ENCODE data around the gene CDH12. TPM values are rescaled to one million over a fixed set of nuclear protein-coding genes. Genes with fewer than 3 reads are reported as not detected.

The CDH12 gene
- total and polyA plus RNA-seq, 10 of the 15 experiments (the other 5 are each of a cell fraction or from before 2014, with no cell fraction given) = 0.03 to 0.16 TPM; not detected in 8

- in situ Hi-C loops (cut with MboI) = no loop called here
- Histone ChIP-seq H3K9me3 (replicated peaks; ENCODE audit: control insufficient read depth, insufficient read depth, low read length) (no peaks in the 10 kb centered on the region), H3K4me3 (no peak overlapping the region), H3K36me3 (ENCODE audit: control insufficient read depth in 2 of 2, insufficient read depth in 2 of 2, low read length in 1 of 2) (no peaks in the 10 kb centered on the region), H3K27me3 (replicated peaks in 1 of 2; ENCODE audit: control insufficient read depth in 2 of 2, insufficient read depth in 2 of 2, low read length in 1 of 2) (no peaks in the 10 kb centered on the region), H2AFZ (ENCODE audit: control insufficient read depth, low read depth, low read length) (no peak overlapping the region), H4K20me1 (ENCODE audit: control insufficient read depth, insufficient read depth) (no peaks in the 10 kb centered on the region), H3K79me2 (ENCODE audit: control insufficient read depth, insufficient read depth, low read length) (no peaks in the 10 kb centered on the region), H3K27ac (ENCODE audit: control insufficient read depth, insufficient read depth) (no peak overlapping the region), H3K9ac (ENCODE audit: control insufficient read depth, insufficient read depth, low read length) (no peak overlapping the region), H3K4me2 (ENCODE audit: control insufficient read depth, insufficient read depth) (no peak overlapping the region), H3K4me1 (ENCODE audit: control insufficient read depth, insufficient read depth, low read length) (no peaks in the 10 kb centered on the region)
- CTCF ChIA-PET = interaction anchor here (0.9 kb wide), 1 partner anchor 9 kb away, joined by 3 read pairs; no protein-coding TSS in a partner anchor
- no peak for FAIRE-seq
- intact Hi-C loops (cut with micrococcal nuclease; ENCODE audit: unreplicated experiment) = no loop called here
- BruUV-seq (replicated peaks) = no TSS peak
- POLR2A ChIA-PET = no interaction called here
- no peak for ATAC-seq
- RAD21 ChIA-PET (ENCODE audit: unreplicated experiment) = no interaction called here
- no peak for DNase-seq (ENCODE audit: low read depth, low spot score)
- SMC1A ChIA-PET (ENCODE audit: uncharacterized antibody, unreplicated experiment) = no interaction called here
- TF ChIP-seq IRF4 (IDR thresholded peaks at IDR 0.05; ENCODE audit: low read depth, low read length) (no peak), SRF (IDR thresholded peaks at IDR 0.05; ENCODE audit: low read depth in 2 of 2, low read length in 2 of 2) (no peak)
- WGBS (ENCODE audit: insufficient coverage, insufficient replicate concordance, low lambda C conversion rate, missing lambda C conversion rate) = 2% methylated on average over 4 of the region's 4 CpGs
Observed at GRCh38 chr5:22693121-22693520, 160.0 kb downstream of the CDH12 start.

DNA sequence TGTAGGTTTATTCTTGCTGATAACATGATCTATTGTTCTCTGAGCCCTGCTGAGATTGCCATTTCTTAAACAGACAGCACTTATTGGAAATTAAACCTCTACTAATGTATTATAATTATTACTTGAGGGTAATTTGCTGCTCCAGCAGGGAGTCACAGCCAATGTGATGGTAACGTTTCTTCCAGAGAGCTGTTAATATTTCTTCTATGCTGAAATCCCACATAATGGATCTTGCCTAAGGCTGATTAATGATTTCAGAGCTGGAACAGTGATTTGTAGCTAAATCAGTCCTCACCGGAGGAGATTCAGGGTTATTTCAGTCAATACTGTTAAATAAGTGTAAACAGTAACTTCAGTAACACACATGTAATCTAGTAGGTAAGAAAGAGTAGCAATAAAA, 170.1 kb downstream of the CDH12 start:
- H3K9me3 ChIP-seq (replicated peaks; ENCODE audit: control insufficient read depth, insufficient read depth, low read length) = no peaks in the 10 kb centered on the region
- H4K20me1 ChIP-seq (ENCODE audit: control insufficient read depth, insufficient read depth) = no peaks in the 10 kb centered on the region
- SMC1A ChIA-PET (ENCODE audit: uncharacterized antibody, unreplicated experiment) = no interaction called here
- no peaks in the 10 kb centered on the region for H3K27me3 ChIP-seq (replicated peaks in 1 of 2; ENCODE audit: control insufficient read depth in 2 of 2, insufficient read depth in 2 of 2, low read length in 1 of 2)
- no peak overlapping the region for H2AFZ ChIP-seq (ENCODE audit: control insufficient read depth, low read depth, low read length)
- H3K4me1 ChIP-seq (ENCODE audit: control insufficient read depth, insufficient read depth, low read length) = no peaks in the 10 kb centered on the region
- no peak for ATAC-seq
- RAD21 ChIA-PET (ENCODE audit: unreplicated experiment) = no interaction called here
- no peaks in the 10 kb centered on the region for H3K79me2 ChIP-seq (ENCODE audit: control insufficient read depth, insufficient read depth, low read length)
- H3K4me2 ChIP-seq (ENCODE audit: control insufficient read depth, insufficient read depth) = no peak overlapping the region
- no peak overlapping the region for H3K9ac ChIP-seq (ENCODE audit: control insufficient read depth, insufficient read depth, low read length)
- TF ChIP-seq WRNIP1 (IDR thresholded peaks at IDR 0.05; ENCODE audit: borderline replicate concordance, low read depth, low read length) (no peak), NR2F1 (conservative IDR thresholded peaks at IDR 0.05) (no peak), SMAD5 (IDR thresholded peaks at IDR 0.05; ENCODE audit: low read depth) (no peak), NR2C1 (IDR thresholded peaks at IDR 0.05) (no peak), PML (IDR thresholded peaks at IDR 0.05; ENCODE audit: low read length) (no peak), ATF7 (IDR thresholded peaks at IDR 0.05; ENCODE audit: low read depth) (no peak), ZNF622 (IDR thresholded peaks at IDR 0.05) (no peak), ASH2L (IDR thresholded peaks at IDR 0.05; ENCODE audit: borderline replicate concordance, low read depth) (no peak), LARP7 (IDR thresholded peaks at IDR 0.05) (no peak), KLF5 (IDR thresholded peaks at IDR 0.05; ENCODE audit: partially characterized antibody) (no peak), TARDBP (IDR thresholded peaks at IDR 0.05; ENCODE audit: borderline replicate concordance) (no peak)
- intact Hi-C loops (cut with micrococcal nuclease; ENCODE audit: unreplicated experiment) (loop anchor here (10.0 kb wide), 1 partner anchor 768 kb away; no protein-coding TSS in a partner anchor), in situ Hi-C loops (cut with MboI) (no loop called here)
- CTCF ChIA-PET = no interaction called here
- DNase-seq (ENCODE audit: low read depth, low spot score) = no peak
- H3K4me3 ChIP-seq = no peak overlapping the region
- H3K27ac ChIP-seq (ENCODE audit: control insufficient read depth, insufficient read depth) = no peak overlapping the region
- 0% methylated on average over 2 of the region's 2 CpGs for WGBS (ENCODE audit: insufficient coverage, insufficient replicate concordance, low lambda C conversion rate, missing lambda C conversion rate)
- no peaks in the 10 kb centered on the region for H3K36me3 ChIP-seq (ENCODE audit: control insufficient read depth in 2 of 2, insufficient read depth in 2 of 2, low read length in 1 of 2)
- no peak for FAIRE-seq
- POLR2A ChIA-PET = no interaction called here
- no TSS peak for BruUV-seq (replicated peaks)

All from GM12878 (cell line).